K562 (cell line): ENCODE data around the gene ZNF318. TPM values are rescaled to one million over a fixed set of nuclear protein-coding genes. Genes with fewer than 3 reads are reported as not detected.

Experiments used
- CAMTA2 ChIP-seq: fragments of 250-450 bp; sonication (Bioruptor Pico); conservative IDR thresholded peaks from 2 replicates; pipeline ENCODE4 v1.5.1; 2022
- CBX2 ChIP-seq: fragments of 200-600 bp; sonication (generic); IDR thresholded peaks from one replicate; pipeline ENCODE4 v1.6.1; 2012; ENCODE audit warnings: mild to moderate bottlenecking, low read length, inconsistent platforms; ENCODE audit not compliant: insufficient read depth, poor library complexity, severe bottlenecking
- EHMT2 ChIP-seq: fragments of 450-650 bp; IDR thresholded peaks from 2 replicates; pipeline ENCODE4 v1.6.1; 2018; ENCODE audit warnings: antibody characterized with exemption
- HNRNPL ChIP-seq: fragments of 200-400 bp; formaldehyde crosslinking; IDR thresholded peaks from 2 replicates; pipeline ENCODE4 v1.6.1; 2017; ENCODE audit warnings: low read depth, mild to moderate bottlenecking, low read length
- NFIC ChIP-seq: fragments of 450-650 bp; IDR thresholded peaks from 2 replicates; pipeline ENCODE4 v1.6.1; 2017; ENCODE audit warnings: mild to moderate bottlenecking, inconsistent platforms
- PTBP1 ChIP-seq: fragments of 200-400 bp; formaldehyde crosslinking; IDR thresholded peaks from 2 replicates; pipeline ENCODE4 v1.6.1; 2017; ENCODE audit warnings: low read depth, low read length
- ZNF24 ChIP-seq: fragments of 450-650 bp; IDR thresholded peaks from 2 replicates; pipeline ENCODE4 v1.6.1; 2016
- ZNF507 ChIP-seq: conservative IDR thresholded peaks from 2 replicates; pipeline ENCODE4 v1.6.1; 2017; ENCODE audit warnings: missing genetic modification characterization, missing compliant biosample characterization
- ZNF695 ChIP-seq: fragments of 450-650 bp; formaldehyde crosslinking; IDR thresholded peaks from 2 replicates; pipeline ENCODE4 v1.4.0; 2020; ENCODE audit warnings: mild to moderate bottlenecking, moderate library complexity
- polyA plus RNA-seq, 8 experiments: library from polyadenylated mRNA; depleted of rRNA in 4 of 8; stranded (reverse) in 5 of 8; unstranded in 3 of 8; fragments of >200 nt; fragmentation: Nextera tagmentation in 2 of 8; fragmentation: Illumina TruSeq in 1 of 8; extraction: Ambion mirVana in 2 of 8; extraction: Trizol in 1 of 8; gene quantifications; 2 replicates each; pipeline versions ENCODE4 v1.2.1 to v1.2.3, GENCODE V29; 2011 to 2014; ENCODE audit warnings: inconsistent platforms in 1 of 8, missing spikeins in 1 of 8
- total RNA-seq, 7 experiments: library from RNA; depleted of rRNA in 6 of 7; stranded (reverse); fragments of >200 nt in 6 of 7; fragmentation: Illumina TruSeq in 2 of 7; extraction: Trizol in 2 of 7; gene quantifications; 2 replicates each; pipeline versions ENCODE4 v1.2.1 to v1.2.3, GENCODE V29; 2011 to 2021; ENCODE audit warnings: low replicate concordance in 1 of 7
- TF ChIP-seq, protein P1 (sequence below): fragments of 450-650 bp; IDR thresholded peaks from 2 replicates; pipeline ENCODE4 v1.6.1; 2016; ENCODE audit warnings: mild to moderate bottlenecking, moderate library complexity
- TF ChIP-seq, protein P2 (sequence below): IDR thresholded peaks from 2 replicates; pipeline ENCODE4 v1.6.1; 2011; ENCODE audit not compliant: insufficient read length; ENCODE audit errors: extremely low read depth
- TF ChIP-seq, protein P3 (sequence below): fragments of 250-450 bp; sonication (Bioruptor Pico); IDR thresholded peaks from 2 replicates; pipeline ENCODE4 v1.5.0; 2021; ENCODE audit warnings: mild to moderate bottlenecking, moderate library complexity

Gene ZNF318
- total and polyA plus RNA-seq, 9 of the 15 experiments (the other 6 are each of a cell fraction or from before 2014, with no cell fraction given) = 3.2 to 19.0 (median 9.2) TPM

DNA sequence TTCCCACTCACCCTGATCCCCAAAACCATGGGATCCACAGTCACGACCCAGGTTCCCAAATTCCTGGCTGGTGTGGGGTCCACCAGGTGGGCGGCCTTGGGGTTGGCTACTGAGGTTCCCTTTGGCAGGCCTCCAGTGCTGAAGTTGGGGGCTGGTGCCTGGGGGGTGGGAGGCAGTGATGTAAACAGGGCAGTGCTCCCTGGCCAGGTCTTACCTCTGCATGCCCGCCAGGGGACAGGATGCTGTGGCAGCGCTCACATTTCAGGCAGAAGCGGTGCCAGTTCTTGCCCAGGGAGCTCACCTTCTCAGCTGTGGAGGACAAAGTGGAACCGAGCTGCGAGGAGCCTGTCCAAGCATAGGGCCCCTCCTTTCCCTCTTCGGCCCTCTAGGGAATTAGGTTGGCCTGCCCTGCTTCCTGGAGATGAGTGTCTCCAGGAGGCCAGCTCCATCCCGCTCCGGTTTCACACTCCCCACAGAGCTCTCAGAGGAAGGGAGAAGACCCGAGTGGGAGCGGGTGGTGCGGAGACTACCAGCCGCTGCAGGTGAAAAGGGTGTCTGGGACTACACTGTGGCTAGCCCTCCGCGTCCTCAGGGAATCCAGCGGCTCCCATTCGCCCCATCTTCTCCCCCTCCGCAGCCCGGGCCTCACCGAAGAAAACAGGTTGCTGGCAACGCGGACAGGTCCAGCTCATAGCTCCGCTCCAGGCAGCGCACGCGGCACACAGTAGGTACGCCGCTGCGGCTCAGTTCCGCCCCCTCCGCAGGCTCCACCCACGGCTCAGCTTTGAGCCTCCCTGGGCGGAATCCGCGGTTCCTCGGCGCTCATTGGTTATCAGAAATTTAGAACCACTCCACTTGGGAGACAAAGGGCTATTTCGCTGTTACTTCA lies 61.1 kb downstream of the ZNF318 start, which contains the start of gene CRIP3 (continued):
- TF ChIP-seq, protein P1, sequence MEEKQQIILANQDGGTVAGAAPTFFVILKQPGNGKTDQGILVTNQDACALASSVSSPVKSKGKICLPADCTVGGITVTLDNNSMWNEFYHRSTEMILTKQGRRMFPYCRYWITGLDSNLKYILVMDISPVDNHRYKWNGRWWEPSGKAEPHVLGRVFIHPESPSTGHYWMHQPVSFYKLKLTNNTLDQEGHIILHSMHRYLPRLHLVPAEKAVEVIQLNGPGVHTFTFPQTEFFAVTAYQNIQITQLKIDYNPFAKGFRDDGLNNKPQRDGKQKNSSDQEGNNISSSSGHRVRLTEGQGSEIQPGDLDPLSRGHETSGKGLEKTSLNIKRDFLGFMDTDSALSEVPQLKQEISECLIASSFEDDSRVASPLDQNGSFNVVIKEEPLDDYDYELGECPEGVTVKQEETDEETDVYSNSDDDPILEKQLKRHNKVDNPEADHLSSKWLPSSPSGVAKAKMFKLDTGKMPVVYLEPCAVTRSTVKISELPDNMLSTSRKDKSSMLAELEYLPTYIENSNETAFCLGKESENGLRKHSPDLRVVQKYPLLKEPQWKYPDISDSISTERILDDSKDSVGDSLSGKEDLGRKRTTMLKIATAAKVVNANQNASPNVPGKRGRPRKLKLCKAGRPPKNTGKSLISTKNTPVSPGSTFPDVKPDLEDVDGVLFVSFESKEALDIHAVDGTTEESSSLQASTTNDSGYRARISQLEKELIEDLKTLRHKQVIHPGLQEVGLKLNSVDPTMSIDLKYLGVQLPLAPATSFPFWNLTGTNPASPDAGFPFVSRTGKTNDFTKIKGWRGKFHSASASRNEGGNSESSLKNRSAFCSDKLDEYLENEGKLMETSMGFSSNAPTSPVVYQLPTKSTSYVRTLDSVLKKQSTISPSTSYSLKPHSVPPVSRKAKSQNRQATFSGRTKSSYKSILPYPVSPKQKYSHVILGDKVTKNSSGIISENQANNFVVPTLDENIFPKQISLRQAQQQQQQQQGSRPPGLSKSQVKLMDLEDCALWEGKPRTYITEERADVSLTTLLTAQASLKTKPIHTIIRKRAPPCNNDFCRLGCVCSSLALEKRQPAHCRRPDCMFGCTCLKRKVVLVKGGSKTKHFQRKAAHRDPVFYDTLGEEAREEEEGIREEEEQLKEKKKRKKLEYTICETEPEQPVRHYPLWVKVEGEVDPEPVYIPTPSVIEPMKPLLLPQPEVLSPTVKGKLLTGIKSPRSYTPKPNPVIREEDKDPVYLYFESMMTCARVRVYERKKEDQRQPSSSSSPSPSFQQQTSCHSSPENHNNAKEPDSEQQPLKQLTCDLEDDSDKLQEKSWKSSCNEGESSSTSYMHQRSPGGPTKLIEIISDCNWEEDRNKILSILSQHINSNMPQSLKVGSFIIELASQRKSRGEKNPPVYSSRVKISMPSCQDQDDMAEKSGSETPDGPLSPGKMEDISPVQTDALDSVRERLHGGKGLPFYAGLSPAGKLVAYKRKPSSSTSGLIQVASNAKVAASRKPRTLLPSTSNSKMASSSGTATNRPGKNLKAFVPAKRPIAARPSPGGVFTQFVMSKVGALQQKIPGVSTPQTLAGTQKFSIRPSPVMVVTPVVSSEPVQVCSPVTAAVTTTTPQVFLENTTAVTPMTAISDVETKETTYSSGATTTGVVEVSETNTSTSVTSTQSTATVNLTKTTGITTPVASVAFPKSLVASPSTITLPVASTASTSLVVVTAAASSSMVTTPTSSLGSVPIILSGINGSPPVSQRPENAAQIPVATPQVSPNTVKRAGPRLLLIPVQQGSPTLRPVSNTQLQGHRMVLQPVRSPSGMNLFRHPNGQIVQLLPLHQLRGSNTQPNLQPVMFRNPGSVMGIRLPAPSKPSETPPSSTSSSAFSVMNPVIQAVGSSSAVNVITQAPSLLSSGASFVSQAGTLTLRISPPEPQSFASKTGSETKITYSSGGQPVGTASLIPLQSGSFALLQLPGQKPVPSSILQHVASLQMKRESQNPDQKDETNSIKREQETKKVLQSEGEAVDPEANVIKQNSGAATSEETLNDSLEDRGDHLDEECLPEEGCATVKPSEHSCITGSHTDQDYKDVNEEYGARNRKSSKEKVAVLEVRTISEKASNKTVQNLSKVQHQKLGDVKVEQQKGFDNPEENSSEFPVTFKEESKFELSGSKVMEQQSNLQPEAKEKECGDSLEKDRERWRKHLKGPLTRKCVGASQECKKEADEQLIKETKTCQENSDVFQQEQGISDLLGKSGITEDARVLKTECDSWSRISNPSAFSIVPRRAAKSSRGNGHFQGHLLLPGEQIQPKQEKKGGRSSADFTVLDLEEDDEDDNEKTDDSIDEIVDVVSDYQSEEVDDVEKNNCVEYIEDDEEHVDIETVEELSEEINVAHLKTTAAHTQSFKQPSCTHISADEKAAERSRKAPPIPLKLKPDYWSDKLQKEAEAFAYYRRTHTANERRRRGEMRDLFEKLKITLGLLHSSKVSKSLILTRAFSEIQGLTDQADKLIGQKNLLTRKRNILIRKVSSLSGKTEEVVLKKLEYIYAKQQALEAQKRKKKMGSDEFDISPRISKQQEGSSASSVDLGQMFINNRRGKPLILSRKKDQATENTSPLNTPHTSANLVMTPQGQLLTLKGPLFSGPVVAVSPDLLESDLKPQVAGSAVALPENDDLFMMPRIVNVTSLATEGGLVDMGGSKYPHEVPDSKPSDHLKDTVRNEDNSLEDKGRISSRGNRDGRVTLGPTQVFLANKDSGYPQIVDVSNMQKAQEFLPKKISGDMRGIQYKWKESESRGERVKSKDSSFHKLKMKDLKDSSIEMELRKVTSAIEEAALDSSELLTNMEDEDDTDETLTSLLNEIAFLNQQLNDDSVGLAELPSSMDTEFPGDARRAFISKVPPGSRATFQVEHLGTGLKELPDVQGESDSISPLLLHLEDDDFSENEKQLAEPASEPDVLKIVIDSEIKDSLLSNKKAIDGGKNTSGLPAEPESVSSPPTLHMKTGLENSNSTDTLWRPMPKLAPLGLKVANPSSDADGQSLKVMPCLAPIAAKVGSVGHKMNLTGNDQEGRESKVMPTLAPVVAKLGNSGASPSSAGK = no peak
- no peak for TF ChIP-seq ZNF507 (tag)
- TF ChIP-seq EHMT2 = no peak
- no peak for TF ChIP-seq PTBP1
- TF ChIP-seq, protein P2, sequence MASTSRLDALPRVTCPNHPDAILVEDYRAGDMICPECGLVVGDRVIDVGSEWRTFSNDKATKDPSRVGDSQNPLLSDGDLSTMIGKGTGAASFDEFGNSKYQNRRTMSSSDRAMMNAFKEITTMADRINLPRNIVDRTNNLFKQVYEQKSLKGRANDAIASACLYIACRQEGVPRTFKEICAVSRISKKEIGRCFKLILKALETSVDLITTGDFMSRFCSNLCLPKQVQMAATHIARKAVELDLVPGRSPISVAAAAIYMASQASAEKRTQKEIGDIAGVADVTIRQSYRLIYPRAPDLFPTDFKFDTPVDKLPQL = no peak
- no peak for TF ChIP-seq CAMTA2 (CRISPR knock-in tag)
- no peak for TF ChIP-seq CBX2
- TF ChIP-seq NFIC = 0 out of 2 replicates have a peak, but pooled peaks have one; percentile 8
- TF ChIP-seq HNRNPL = no peak
- TF ChIP-seq ZNF695 (CRISPR knock-in tag) = no peak
- TF ChIP-seq, protein P3, sequence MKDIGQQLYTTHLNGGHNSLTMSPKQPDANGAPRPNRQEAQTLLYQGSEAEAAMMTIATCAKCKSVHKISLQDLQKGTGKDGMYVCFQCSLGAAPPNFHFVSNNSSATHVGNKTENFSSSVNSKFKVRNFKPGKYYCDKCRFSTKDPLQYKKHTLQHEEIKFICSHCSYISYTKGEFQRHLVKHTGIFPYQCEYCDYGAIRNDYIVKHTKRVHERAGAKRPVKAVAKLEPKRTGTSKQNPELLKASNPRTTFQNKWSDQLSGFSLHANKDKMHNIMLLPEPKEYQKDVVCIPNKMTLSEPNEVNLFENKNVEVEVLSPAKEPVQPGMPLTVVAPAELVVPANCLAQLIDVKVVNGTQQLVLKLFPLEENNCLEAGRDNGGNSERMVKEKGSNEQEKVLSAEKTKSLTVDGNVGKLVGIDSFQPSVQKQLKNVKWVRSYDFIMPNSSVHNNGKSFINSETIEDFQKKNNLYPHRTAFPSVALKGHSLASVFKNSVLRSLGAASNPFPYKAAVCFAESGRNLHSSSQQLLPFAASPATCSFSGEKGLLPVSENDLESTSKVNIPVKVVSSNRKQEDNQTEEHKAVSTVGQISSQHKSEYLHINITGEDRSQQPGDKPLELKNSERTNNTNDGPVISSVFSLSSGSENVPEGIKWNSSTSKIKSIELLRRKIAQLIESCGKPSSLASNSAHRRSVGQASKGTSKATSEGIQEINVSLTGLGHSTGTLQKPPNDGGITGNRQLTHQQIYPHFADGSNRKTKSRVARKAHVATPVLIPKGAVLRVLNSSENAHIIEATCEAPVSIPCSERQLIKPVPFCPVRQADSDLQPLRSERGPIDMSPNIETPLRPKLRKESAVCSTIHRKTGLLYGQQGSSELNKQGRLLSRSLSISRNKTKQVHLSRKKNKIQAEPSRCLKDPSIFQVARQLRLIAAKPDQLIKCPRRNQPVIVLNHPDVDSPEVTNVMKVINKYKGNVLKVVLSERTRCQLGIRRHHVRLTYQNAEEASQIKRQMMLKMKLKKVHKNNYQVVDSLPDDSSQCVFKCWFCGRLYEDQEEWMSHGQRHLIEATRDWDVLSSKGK = no peak
- TF ChIP-seq ZNF24 = no peak
